Mesothelial cell of epicardium (in vitro differentiated cells): ENCODE results near the gene ROBO1. TPM values are rescaled to one million over a fixed set of nuclear protein-coding genes. Genes with fewer than 3 reads are reported as not detected.

Source experiments
- DNase-seq, 2 experiments: peaks; one replicate each; pipeline ENCODE4 v3.0.0; 2021; ENCODE audit warnings: low spot score in 2 of 2; ENCODE audit not compliant: unreplicated experiment in 2 of 2
- H3K27ac Mint-ChIP-seq: 2 replicates; pipeline ENCODE4 v1.8.0; 2021; ENCODE audit warnings: mixed read lengths
- H3K27me3 Mint-ChIP-seq: 2 replicates; pipeline ENCODE4 v1.8.0; 2021; ENCODE audit warnings: low read depth, mixed read lengths
- H3K36me3 Mint-ChIP-seq: 2 replicates; pipeline ENCODE4 v1.8.0; 2021; ENCODE audit warnings: mixed read lengths
- H3K4me1 Mint-ChIP-seq: 2 replicates; pipeline ENCODE4 v1.8.0; 2021; ENCODE audit warnings: mixed read lengths
- H3K4me3 Mint-ChIP-seq: 2 replicates; pipeline ENCODE4 v1.8.0; 2021; ENCODE audit warnings: mild to moderate bottlenecking, moderate library complexity, mixed read lengths
- H3K9me3 Mint-ChIP-seq: 2 replicates; pipeline ENCODE4 v1.8.0; 2021; ENCODE audit warnings: mixed read lengths
- CTCF ChIP-seq: fragments of 200-600 bp; sonication (generic); IDR thresholded peaks from one replicate; pipeline ENCODE4 v1.5.0; 2021; ENCODE audit warnings: antibody characterized with exemption; ENCODE audit not compliant: unreplicated experiment
- total RNA-seq: library from RNA; stranded (reverse); gene quantifications from 3 replicates; pipeline ENCODE4 v1.2.1, GENCODE V29; 2021

Gene ROBO1
- total RNA-seq, 1 donor from 2014 or later, result 143 TPM

DNA sequence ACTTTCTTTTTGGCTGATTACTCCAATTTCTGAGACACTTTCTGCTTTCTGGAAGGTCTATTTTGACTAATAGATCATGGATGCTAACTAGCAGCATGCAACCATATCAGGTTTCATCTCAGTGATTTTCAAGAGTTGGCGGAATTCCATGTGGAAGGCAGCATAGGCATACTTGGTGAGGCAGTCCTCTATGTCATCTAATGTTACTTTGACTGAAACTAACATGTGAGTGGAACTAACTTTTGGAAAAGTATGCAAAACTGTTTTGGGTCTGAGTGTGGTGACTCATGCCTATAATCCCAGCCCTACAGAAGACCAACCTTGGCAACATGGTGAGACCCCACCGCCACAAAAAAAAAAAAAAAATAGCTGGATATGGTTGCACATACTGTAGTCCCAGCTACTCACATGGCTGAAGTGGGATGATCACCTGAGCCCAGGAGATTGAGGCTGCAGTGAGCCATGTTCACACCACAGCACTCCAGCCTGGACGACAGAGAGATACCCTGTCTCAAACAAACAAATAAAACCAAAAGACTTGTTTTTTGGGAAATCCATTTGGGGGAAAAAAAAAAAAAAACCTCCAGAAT is 1033.7 kb downstream of the ROBO1 start:
- Mint-ChIP-seq H3K9me3 (peaks cover 4% of the 10 kb centered on the region), H3K4me1 (peaks cover 54% of the 10 kb centered on the region), H3K27ac (peak overlapping the region; percentile 62), H3K36me3 (peaks cover 2% of the 10 kb centered on the region), H3K27me3 (no peaks in the 10 kb centered on the region), H3K4me3 (no peak overlapping the region)
- DNase-seq, result no peak
- no peak for TF ChIP-seq CTCF

DNA sequence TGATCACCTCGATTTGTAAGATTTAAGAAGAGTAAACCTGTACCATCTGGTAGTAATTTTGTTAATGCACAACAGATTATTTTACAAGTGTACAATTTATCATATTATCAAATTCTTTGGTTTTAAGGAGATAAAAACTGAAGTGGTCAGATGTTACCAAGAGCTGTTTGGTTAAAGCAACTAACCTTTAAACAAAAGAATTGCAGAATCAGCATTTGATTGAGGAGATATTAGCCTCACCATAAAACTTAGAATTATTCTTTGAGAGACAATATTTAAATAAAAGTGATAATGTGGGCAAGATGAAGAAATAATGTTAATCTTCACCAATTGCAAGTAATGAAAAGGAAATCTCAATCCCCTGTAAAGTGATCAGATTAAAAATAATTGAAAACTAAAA is 1034.9 kb downstream of the ROBO1 start:
- no peak overlapping the region for H3K4me3 Mint-ChIP-seq
- no peaks in the 10 kb centered on the region for H3K27me3 Mint-ChIP-seq
- no peak for DNase-seq
- peaks cover 59% of the 10 kb centered on the region for H3K4me1 Mint-ChIP-seq
- peaks cover 2% of the 10 kb centered on the region for H3K36me3 Mint-ChIP-seq
- H3K9me3 Mint-ChIP-seq, result peaks cover 4% of the 10 kb centered on the region
- peak overlapping the region; percentile 45 for H3K27ac Mint-ChIP-seq
- no peak for TF ChIP-seq CTCF

DNA sequence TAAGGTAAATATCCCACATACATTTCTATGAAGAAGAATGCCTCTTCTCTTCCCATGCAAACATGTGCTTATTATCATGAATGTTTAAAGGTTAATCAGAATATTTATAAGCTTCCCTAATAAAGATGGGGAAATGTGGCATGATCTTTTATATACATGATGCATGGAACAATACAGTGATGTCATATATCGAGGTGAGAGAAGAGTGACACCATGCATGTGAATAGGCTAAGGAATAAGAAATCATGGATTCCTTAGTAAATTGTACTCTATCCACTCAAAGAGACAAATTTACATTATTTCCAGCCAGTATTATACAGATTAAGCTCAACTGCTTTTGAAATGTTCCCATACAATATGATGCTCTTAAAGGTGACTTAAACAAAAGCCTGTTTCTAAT is 1035.3 kb downstream of the ROBO1 start:
- peaks cover 2% of the 10 kb centered on the region for H3K36me3 Mint-ChIP-seq
- peaks cover 57% of the 10 kb centered on the region for H3K4me1 Mint-ChIP-seq
- H3K4me3 Mint-ChIP-seq, result no peak overlapping the region
- no peaks in the 10 kb centered on the region for H3K27me3 Mint-ChIP-seq
- peaks cover 4% of the 10 kb centered on the region for H3K9me3 Mint-ChIP-seq
- H3K27ac Mint-ChIP-seq, result no peak overlapping the region
- no peak for TF ChIP-seq CTCF
- DNase-seq, result no peak

DNA sequence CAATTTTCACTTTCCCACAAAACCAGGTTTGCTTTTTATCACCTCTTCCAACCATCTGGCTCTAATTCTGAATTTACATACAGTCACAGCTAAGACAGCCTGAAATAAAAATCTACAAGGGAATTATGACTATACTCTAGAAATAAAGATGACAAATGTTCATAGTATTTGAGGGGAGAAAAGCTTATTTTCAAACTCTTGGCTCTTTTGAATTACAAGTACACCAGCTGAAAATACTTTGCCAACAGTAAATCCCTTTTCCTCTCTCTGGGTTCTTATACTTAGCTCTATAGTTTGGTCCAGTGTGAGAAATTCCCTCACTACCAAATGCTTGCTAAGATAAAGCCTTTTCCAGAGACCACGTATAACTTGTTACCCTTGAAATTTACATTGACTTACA is 1037.9 kb downstream of the ROBO1 start:
- no peaks in the 10 kb centered on the region for H3K27me3 Mint-ChIP-seq
- H3K36me3 Mint-ChIP-seq, result no peaks in the 10 kb centered on the region
- TF ChIP-seq CTCF, result no peak
- H3K9me3 Mint-ChIP-seq, result no peaks in the 10 kb centered on the region
- H3K4me1 Mint-ChIP-seq, result peaks cover 73% of the 10 kb centered on the region
- no peak overlapping the region for H3K27ac Mint-ChIP-seq
- DNase-seq, result no peak
- no peak overlapping the region for H3K4me3 Mint-ChIP-seq

GRCh38 chr3:78728406-78729145 is 1039.2 kb downstream of the ROBO1 start:
- Mint-ChIP-seq H3K4me1 (peaks cover 77% of the 10 kb centered on the region), H3K27ac (peak overlapping the region; percentile 70), H3K36me3 (no peaks in the 10 kb centered on the region), H3K27me3 (no peaks in the 10 kb centered on the region), H3K9me3 (no peaks in the 10 kb centered on the region), H3K4me3 (no peak overlapping the region)
- peak; percentile 27 to 56 for DNase-seq
- no peak for TF ChIP-seq CTCF
